Mesodermal cell (in vitro differentiated cells): ENCODE results near the gene TMEM198.

Source experiments
- H3K27ac ChIP-seq: 2 replicates; pipeline ENCODE4 v1.7.0; 2013; ENCODE audit warnings: mild to moderate bottlenecking, low read depth, low read length, moderate library complexity; ENCODE audit not compliant: severe bottlenecking
- H3K36me3 ChIP-seq: 2 replicates; pipeline ENCODE4 v1.7.1; 2013; ENCODE audit warnings: mild to moderate bottlenecking, low read length, moderate library complexity; ENCODE audit not compliant: control insufficient read depth, insufficient read depth
- H3K4me1 ChIP-seq: one replicate; pipeline ENCODE4 v1.7.1; 2013; ENCODE audit warnings: mild to moderate bottlenecking, low read length; ENCODE audit not compliant: insufficient read depth, control insufficient read depth, poor library complexity, severe bottlenecking
- H3K4me3 ChIP-seq: 2 replicates; pipeline ENCODE4 v1.7.0; 2013; ENCODE audit warnings: low read length, control low read depth, mild to moderate bottlenecking; ENCODE audit not compliant: insufficient read depth, poor library complexity, severe bottlenecking; ENCODE audit errors: extremely low read depth
- H3K9me3 ChIP-seq: 2 replicates; pipeline ENCODE4 v1.7.1; 2013; ENCODE audit warnings: mild to moderate bottlenecking, low read length, moderate library complexity; ENCODE audit not compliant: control insufficient read depth
- WGBS, 2 experiments: methylation state at CpG; one replicate each; pipeline ENCODE4 v1.1.5; 2013; ENCODE audit warnings: missing lambda C conversion rate in 2 of 2; ENCODE audit not compliant: insufficient coverage in 2 of 2; 5-methylcytosine and 5-hydroxymethylcytosine counted together

TMEM198 gene

DNA sequence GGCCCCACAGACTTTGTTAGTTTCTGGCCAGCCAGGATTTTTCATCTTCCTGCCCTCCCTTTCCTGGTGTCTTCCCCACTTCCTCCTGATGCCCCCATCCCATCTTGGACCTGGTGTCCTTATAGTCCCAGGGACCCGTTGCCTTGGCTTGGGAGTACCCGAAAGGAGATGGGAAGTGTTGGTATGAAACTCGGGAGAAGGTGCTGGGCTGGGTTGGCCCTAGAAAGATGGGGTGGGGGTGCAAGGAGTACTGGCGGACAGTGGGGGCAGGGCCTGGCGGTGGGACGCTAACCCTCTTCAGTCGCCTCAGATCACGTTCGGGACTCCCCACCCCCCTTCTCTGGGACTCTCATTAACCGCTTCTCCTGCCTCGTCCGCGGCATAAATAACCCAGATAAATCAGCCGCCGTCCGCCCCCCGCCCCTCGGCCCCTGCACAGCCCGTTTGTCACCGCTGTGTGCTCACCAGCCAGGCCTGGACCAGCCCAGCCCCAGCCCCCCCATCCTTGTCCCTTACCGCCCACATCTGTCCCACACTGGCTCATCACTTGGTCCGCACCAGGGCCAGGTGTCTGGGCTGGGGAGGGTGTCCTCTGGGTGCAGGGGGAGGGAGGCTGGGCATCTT, 33.2 kb upstream of the TMEM198 start:
- 62 to 75% methylated on average over 8 to 14 of the region's 22 CpGs for WGBS, 2 experiments
- Histone ChIP-seq H3K36me3 (peaks cover 10% of the 10 kb centered on the region), H3K9me3 (peaks cover 5% of the 10 kb centered on the region), H3K27ac (no peak overlapping the region), H3K4me3 (no peak overlapping the region), H3K4me1 (peaks cover 42% of the 10 kb centered on the region)

DNA sequence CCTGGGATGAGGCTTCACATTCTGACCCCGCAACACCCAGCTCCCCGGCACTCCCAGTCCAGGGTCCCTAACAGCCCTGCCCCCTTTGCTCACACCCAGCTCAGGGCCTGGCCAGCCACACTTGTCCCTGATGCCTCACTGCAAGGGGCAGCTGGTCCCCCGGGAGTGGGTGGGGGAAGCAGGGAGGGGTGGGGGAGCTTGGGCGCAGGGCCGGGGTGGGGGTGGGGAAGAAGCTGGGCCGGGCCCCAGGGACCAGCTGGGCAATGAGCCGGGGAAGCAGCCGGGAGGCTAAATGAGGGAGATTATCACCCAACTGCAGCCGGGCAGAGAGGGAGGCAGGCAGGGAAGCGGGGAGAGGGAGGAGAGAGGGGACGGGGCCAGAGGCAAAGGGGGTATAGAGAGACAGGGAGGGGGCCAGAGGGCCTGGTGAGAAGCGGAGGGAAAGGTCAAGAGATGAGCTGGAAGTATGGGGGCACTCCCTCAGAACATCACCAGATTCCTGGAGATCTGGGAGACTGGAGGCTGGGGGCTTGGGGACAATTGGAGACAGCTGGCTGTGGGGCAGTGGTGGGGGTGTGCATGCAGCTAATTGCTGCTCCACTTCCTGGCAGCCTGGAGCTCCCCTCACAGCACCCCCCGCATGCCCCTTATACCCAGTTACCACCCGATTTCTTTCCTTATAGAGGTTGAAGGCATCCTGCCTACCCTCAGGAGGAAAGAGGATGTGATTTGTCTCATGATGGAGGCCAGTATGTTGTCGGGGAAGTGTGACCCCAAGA, 32.1 kb upstream of the TMEM198 start:
- H3K9me3 ChIP-seq, result peaks cover 5% of the 10 kb centered on the region
- 65 to 83% methylated on average over 7 to 8 of the region's 15 CpGs for WGBS, 2 experiments
- H3K4me3 ChIP-seq, result no peak overlapping the region
- no peak overlapping the region for H3K27ac ChIP-seq
- H3K4me1 ChIP-seq, result peaks cover 38% of the 10 kb centered on the region
- H3K36me3 ChIP-seq, result peaks cover 4% of the 10 kb centered on the region

DNA sequence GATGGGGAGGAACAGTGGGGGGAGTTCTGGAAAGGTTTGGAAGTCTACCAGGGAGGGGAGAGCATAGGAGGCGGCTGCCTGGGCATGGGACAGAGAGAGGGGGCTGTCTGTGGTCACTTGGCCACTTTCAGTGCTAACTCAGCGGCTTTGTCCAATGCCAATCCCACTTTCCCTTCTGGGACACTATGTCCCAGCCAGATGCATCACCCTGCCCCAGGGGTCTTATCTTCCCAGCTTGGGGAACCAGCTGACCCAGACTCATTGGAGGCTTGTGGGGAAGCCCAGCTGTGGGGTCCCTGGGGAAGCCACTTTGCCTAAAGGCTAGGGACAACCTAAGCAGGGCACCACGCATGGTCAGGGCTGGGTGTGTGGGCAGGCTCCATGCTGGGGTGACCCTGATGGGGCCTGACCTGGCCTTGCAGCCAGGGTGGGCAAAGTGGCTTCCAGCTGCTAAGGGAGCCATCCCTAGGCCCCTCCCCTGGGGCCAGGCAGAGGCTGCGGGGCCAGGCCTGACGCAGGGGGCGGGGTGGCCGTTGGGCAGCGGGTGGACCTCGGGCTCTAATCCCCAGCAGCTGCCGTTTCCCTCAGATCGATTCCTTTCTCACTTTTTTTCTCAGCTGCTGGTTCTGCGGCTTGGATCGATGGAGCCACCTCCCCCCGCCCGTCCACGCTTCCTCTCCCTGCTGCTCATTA, 31.2 kb upstream of the TMEM198 start:
- no peak overlapping the region for H3K27ac ChIP-seq
- H3K9me3 ChIP-seq, result peaks cover 5% of the 10 kb centered on the region
- H3K4me1 ChIP-seq, result peaks cover 38% of the 10 kb centered on the region
- no peak overlapping the region for H3K4me3 ChIP-seq
- WGBS, 2 experiments, result 25 to 37% methylated on average over 12 to 15 of the region's 16 CpGs
- no peaks in the 10 kb centered on the region for H3K36me3 ChIP-seq

DNA sequence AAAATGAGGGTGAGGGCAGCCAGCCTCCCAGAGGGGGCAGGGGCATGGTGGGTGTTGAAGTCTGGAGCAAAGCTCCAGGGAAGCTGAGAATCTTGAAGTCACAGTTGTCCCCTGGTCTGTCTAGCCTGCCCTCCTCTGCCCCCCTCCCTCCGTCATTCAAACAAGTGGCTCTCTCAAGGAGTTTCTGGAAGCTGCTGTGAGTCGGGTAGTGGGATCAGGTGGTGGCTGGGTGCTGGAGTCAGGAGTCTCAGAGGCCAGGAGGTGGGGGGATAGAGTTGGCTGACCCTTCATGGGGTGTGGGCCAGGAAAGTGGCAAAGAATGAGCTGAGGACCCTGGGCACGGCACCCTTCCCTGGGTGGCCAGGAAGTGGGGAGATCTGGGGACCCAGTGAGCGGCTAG, 30.0 kb upstream of the TMEM198 start:
- 30 to 44% methylated on average over 2 to 3 of the region's 4 CpGs for WGBS, 2 experiments
- H3K4me3 ChIP-seq, result no peak overlapping the region
- no peaks in the 10 kb centered on the region for H3K36me3 ChIP-seq
- H3K4me1 ChIP-seq, result peaks cover 37% of the 10 kb centered on the region
- H3K27ac ChIP-seq, result no peak overlapping the region
- peaks cover 5% of the 10 kb centered on the region for H3K9me3 ChIP-seq

DNA sequence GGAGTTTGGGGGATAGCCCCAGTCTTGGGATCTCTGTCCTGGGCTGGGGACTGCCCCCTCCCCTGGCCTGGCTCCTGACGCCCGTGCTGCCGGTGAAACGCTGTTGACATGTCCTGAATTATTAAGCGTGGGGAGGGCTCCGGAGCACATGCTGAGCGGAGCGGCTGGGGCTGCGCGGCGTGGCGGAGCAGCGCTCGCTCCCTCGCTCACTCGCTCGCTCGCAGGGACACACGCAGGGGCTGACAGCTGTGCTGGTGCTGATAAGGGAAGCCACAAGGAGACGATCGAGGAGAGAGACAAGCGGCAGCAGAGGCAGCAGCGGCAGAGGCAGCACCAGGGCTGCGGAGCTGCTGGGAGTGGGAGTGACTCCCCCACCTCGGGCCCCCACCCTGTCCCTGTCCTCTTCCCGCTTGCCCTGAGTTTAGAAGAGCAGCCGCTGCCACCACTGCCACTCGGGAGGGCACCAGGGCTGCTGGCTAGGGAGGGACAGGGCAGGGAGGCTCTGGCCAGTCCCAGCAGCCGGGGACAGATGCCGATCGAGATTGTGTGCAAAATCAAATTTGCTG, 29.5 kb upstream of the TMEM198 start, which contains the start of gene ASIC4:
TSS of gene ASIC4 (plus strand) at position 287 of the 566 bp plus-strand sequence. CDS start at position 530, 243 bp downstream.
- H3K9me3 ChIP-seq, result peaks cover 5% of the 10 kb centered on the region

DNA sequence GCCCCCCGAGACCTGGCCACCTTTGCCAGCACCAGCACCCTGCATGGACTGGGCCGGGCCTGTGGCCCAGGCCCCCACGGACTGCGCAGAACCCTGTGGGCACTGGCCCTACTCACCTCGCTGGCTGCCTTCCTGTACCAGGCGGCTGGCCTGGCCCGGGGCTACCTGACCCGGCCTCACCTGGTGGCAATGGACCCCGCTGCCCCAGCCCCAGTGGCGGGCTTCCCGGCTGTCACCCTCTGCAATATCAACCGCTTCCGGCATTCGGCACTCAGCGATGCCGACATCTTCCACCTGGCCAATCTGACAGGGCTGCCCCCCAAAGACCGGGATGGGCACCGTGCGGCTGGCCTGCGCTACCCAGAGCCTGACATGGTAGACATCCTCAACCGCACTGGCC, 29.0 kb upstream of the TMEM198 start:
- no peaks in the 10 kb centered on the region for H3K36me3 ChIP-seq
- H3K4me3 ChIP-seq, result no peak overlapping the region
- no peak overlapping the region for H3K27ac ChIP-seq
- H3K4me1 ChIP-seq, result peaks cover 35% of the 10 kb centered on the region
- WGBS, 2 experiments, result 92 to 93% methylated on average over 19 to 21 of the region's 21 CpGs
- H3K9me3 ChIP-seq, result peaks cover 5% of the 10 kb centered on the region

More for the DNA sequence above, 29.5 kb upstream of the TMEM198 start, which contains the start of gene ASIC4:
- 19 to 22% methylated on average over 26 to 27 of the region's 31 CpGs for WGBS, 2 experiments
- Histone ChIP-seq H3K27ac (no peak within 1 kb of the TSS), H3K36me3 (no peaks in the 10 kb centered on the region), H3K4me1 (peaks cover 35% of the 10 kb centered on the region), H3K4me3 (no peak within 1 kb of the TSS)

DNA sequence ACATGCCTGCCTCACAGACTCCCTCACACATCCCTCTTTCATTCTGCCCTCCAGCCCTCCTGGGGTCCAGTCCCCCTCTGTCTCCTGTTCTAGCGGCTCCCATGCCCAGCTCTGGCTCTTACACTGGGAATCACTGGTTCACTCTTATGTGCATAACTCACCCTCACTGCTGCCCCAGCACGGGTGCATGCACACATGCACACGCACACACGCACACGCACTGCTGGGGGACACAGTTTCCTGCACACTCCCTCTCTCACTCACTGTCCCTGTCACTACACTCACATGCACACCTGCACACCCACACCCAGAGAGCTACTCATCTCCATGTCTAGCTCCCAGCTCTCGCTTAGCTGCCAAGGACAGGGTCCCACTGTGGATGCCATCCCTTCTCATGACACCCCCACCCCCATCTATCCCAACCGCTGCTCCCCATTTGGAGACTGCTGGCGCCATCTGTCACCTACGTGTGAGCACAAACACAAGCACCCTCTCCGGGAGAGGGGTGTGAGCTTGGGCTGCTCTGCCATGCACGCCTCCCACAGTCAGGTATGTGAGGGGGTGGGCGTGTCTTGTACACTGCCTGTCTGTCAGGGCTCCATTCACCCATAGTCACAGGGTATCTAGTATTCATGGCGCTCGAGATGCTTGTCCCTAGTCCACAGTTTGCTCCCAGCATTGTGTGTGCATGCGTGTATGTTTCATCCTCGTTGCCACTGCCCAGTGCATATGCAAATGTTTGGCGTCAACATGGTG, 27.8 kb upstream of the TMEM198 start:
- H3K27ac ChIP-seq, result no peak overlapping the region
- 89 to 91% methylated on average over 11 to 16 of the region's 17 CpGs for WGBS, 2 experiments

DNA sequence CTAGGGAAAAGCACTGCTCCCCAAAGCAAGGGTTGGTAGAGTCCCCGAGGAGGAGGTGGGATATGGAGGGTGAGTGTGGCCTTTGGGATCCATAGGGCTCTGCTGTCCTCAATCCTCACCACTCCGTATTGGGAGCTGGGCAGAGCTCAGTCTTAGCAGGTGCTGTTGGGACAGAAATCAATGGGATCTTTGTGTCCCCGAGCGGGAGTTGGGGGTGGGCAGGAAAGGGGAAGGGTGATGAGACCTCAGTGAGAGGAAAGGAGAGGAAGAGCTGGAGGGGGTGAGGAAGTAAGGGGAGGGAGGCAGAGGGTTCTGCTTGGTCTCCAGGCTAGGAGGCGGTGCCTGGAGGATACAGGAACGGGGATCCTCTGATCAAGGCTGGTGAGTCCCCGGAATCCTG, 26.9 kb upstream of the TMEM198 start:
- H3K27ac ChIP-seq, result no peak overlapping the region
- no peaks in the 10 kb centered on the region for H3K9me3 ChIP-seq
- no peak overlapping the region for H3K4me3 ChIP-seq
- H3K4me1 ChIP-seq, result peaks cover 48% of the 10 kb centered on the region
- no peaks in the 10 kb centered on the region for H3K36me3 ChIP-seq
- WGBS, 2 experiments, result 83 to 89% methylated on average over 5 of the region's 7 CpGs

More for the DNA sequence above, 27.8 kb upstream of the TMEM198 start:
- Histone ChIP-seq H3K4me1 (peaks cover 45% of the 10 kb centered on the region), H3K4me3 (no peak overlapping the region), H3K9me3 (peaks cover 3% of the 10 kb centered on the region), H3K36me3 (no peaks in the 10 kb centered on the region)

DNA sequence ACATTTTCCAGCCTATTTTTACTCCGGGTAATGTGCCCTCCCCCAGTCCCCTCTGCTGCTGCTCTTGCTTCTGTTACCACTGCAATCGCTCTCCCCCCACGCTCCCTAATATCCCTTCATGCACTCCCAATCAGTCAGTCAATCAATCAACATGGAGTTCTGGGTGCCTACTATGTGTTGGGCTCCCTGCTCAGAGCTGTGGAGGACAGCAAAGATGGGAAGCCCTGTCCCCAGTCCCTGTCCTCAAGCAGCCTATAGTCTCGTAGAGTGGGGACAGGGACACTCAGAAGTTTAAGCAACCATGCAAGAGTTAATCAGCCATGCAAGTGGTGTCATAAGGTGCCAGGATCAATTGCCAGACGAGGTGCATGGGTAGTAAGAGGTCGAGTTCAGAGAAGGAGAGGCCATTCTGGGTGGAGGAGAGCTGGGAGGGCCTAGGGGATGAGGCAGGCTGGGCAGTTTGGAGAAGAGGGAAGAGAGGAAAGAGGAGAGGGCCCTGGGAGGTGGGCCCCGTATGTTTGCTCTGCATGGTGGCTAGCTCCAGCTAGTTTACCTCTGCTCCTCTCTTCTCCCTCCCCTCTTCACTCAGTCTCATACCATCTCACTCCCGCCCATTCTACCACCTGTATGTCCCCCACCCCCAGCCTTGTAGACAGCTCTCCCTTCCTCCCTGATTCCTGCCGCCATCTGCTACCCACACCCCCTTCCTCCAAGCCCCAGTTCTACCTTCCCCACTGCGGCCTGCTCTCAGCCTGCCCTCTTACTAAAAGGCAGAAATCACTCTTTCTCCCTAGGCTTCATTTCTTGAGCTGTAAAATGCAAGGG, 25.7 kb upstream of the TMEM198 start:
- peaks cover 40% of the 10 kb centered on the region for H3K4me1 ChIP-seq
- no peak overlapping the region for H3K4me3 ChIP-seq
- WGBS, 2 experiments, result 69 to 74% methylated on average over 6 to 8 of the region's 10 CpGs
- H3K9me3 ChIP-seq, result no peaks in the 10 kb centered on the region
- no peak overlapping the region for H3K27ac ChIP-seq
- H3K36me3 ChIP-seq, result no peaks in the 10 kb centered on the region
